ENCODE results near the gene RBM38.
"Not testable (repeated sequence)": the region's sequence is repeated elsewhere in the genome, so short reads cannot be mapped to it uniquely, and the experiment has no call there.

Gene RBM38

GRCh38 chr20:57428324-57429158, 37.3 kb downstream of the RBM38 start:
- DNase-seq = no peak
- in situ Hi-C loops (cut with MboI; ENCODE audit: low pct_unique_long_range_greater_than_20kb, low sequenced_read_pairs) = no loop called here

GRCh38 chr20:57429159-57429496, 37.9 kb downstream of the RBM38 start:
- no peak for DNase-seq
- in situ Hi-C loops (cut with MboI; ENCODE audit: low pct_unique_long_range_greater_than_20kb, low sequenced_read_pairs) = no loop called here

GRCh38 chr20:57429580-57430200, 38.5 kb downstream of the RBM38 start:
- in situ Hi-C loops (cut with MboI; ENCODE audit: low pct_unique_long_range_greater_than_20kb, low sequenced_read_pairs) = no loop called here
- peak; percentile 49 for DNase-seq

GRCh38 chr20:57430201-57430596, 39.0 kb downstream of the RBM38 start:
- in situ Hi-C loops (cut with MboI; ENCODE audit: low pct_unique_long_range_greater_than_20kb, low sequenced_read_pairs); DNase-seq: not testable (repeated sequence)

- in situ Hi-C loops (cut with MboI; ENCODE audit: low pct_unique_long_range_greater_than_20kb, low sequenced_read_pairs) = no loop called here
- DNase-seq = no peak
These were observed 40.3 kb downstream of the RBM38 start for GRCh38 chr20:57431539-57431835.

GRCh38 chr20:57432480-57432861, 41.3 kb downstream of the RBM38 start:
- in situ Hi-C loops (cut with MboI; ENCODE audit: low pct_unique_long_range_greater_than_20kb, low sequenced_read_pairs) = no loop called here
- DNase-seq = no peak

- in situ Hi-C loops (cut with MboI; ENCODE audit: low pct_unique_long_range_greater_than_20kb, low sequenced_read_pairs) = no loop called here
- DNase-seq = peak; percentile 93
These were observed 41.8 kb downstream of the RBM38 start for GRCh38 chr20:57432862-57433491.

- DNase-seq = no peak
- in situ Hi-C loops (cut with MboI; ENCODE audit: low pct_unique_long_range_greater_than_20kb, low sequenced_read_pairs) = no loop called here
These were observed 42.6 kb downstream of the RBM38 start for GRCh38 chr20:57433657-57434389.

- DNase-seq = no peak
- in situ Hi-C loops (cut with MboI; ENCODE audit: low pct_unique_long_range_greater_than_20kb, low sequenced_read_pairs) = no loop called here
These were observed 43.1 kb downstream of the RBM38 start for GRCh38 chr20:57434390-57434700.

- in situ Hi-C loops (cut with MboI; ENCODE audit: low pct_unique_long_range_greater_than_20kb, low sequenced_read_pairs) = no loop called here
- no peak for DNase-seq
These were observed 43.9 kb downstream of the RBM38 start for GRCh38 chr20:57435105-57435497.

GRCh38 chr20:57435498-57436222, 44.5 kb downstream of the RBM38 start:
- in situ Hi-C loops (cut with MboI; ENCODE audit: low pct_unique_long_range_greater_than_20kb, low sequenced_read_pairs) = no loop called here
- peak; percentile 84 for DNase-seq

GRCh38 chr20:57436223-57436545, 45.0 kb downstream of the RBM38 start:
- in situ Hi-C loops (cut with MboI; ENCODE audit: low pct_unique_long_range_greater_than_20kb, low sequenced_read_pairs) = no loop called here
- DNase-seq = no peak

GRCh38 chr20:57437267-57437666, 46.1 kb downstream of the RBM38 start:
- no peak for DNase-seq
- in situ Hi-C loops (cut with MboI; ENCODE audit: low pct_unique_long_range_greater_than_20kb, low sequenced_read_pairs) = no loop called here

GRCh38 chr20:57437672-57438330, 46.6 kb downstream of the RBM38 start:
- DNase-seq = no peak
- in situ Hi-C loops (cut with MboI; ENCODE audit: low pct_unique_long_range_greater_than_20kb, low sequenced_read_pairs) = no loop called here

GRCh38 chr20:57438552-57438951, 47.4 kb downstream of the RBM38 start:
- in situ Hi-C loops (cut with MboI; ENCODE audit: low pct_unique_long_range_greater_than_20kb, low sequenced_read_pairs) = no loop called here

GRCh38 chr20:57439432-57439831, 48.2 kb downstream of the RBM38 start:
- DNase-seq = no peak
- in situ Hi-C loops (cut with MboI; ENCODE audit: low pct_unique_long_range_greater_than_20kb, low sequenced_read_pairs) = no loop called here

More at GRCh38 chr20:57438552-57438951, 47.4 kb downstream of the RBM38 start:
- DNase-seq = no peak

GRCh38 chr20:57439993-57440392, 48.8 kb downstream of the RBM38 start:
- no peak for DNase-seq
- in situ Hi-C loops (cut with MboI; ENCODE audit: low pct_unique_long_range_greater_than_20kb, low sequenced_read_pairs) = no loop called here

GRCh38 chr20:57440678-57441509, 49.7 kb downstream of the RBM38 start:
- no peak for DNase-seq
- in situ Hi-C loops (cut with MboI; ENCODE audit: low pct_unique_long_range_greater_than_20kb, low sequenced_read_pairs) = no loop called here
